Left lung (tissue), 10 donors: Measurements from ENCODE around the gene BBS2. TPM values are rescaled to one million over a fixed set of nuclear protein-coding genes. Genes with fewer than 3 reads are reported as not detected.

Experiments
- ATAC-seq: fragments of 200-7000 bp; cut with Tn5 transposase; one replicate; pipeline ENCODE4 v1.9.1; 2020; ENCODE audit warnings: moderate library complexity
- DNase-seq, 4 donors: peaks; one replicate each; pipeline ENCODE4 v3.0.0-alpha.2; 2013 to 2020
- H3K27ac ChIP-seq, 2 donors: fragments of 200-600 bp; sonication (generic) in 1 of 2; one replicate each; pipeline versions ENCODE4 v1.5.0 to v1.8.0; 2020 to 2021
- H3K27me3 ChIP-seq, 2 donors: fragments of 200-600 bp; sonication (generic) in 1 of 2; one replicate each; pipeline versions ENCODE4 v1.5.0 to v1.8.0; 2020 to 2021
- H3K36me3 ChIP-seq, 2 donors: fragments of 200-600 bp; sonication (generic) in 1 of 2; one replicate each; pipeline versions ENCODE4 v1.5.0 to v1.8.0; 2020 to 2021
- H3K4me1 ChIP-seq, 2 donors: fragments of 200-600 bp; one replicate each; pipeline ENCODE4 v1.8.0; 2021
- H3K4me3 ChIP-seq, 2 donors: fragments of 200-600 bp; sonication (generic) in 1 of 2; one replicate each; pipeline versions ENCODE4 v1.5.0 to v1.8.0; 2020 to 2021; ENCODE audit warnings: mild to moderate bottlenecking in 1 of 2
- H3K9me3 ChIP-seq, 2 donors: fragments of 200-600 bp; sonication (generic) in 1 of 2; one replicate each; pipeline versions ENCODE4 v1.5.0 to v1.8.0; 2020 to 2021
- intact Hi-C, 2 donors: fragments of 100-400 bp; cut with DNase I; formaldehyde crosslinking; loops; one replicate each; pipeline versions ENCODE4 v1.11.2 to v1.14.2; 2022
- polyA plus RNA-seq, 6 donors: library from polyadenylated mRNA; unstranded; fragments of 120-200 nt; gene quantifications; one replicate each; pipeline ENCODE4 v1.2.1, GENCODE V29; 2013; ENCODE audit not compliant: insufficient read length in 6 of 6
- total RNA-seq, 2 donors: library from RNA; stranded (reverse); fragmentation: NEBNext Ultra II Directional; extraction: Animal tissue kit (Norgen Biotek cat#: 25700); gene quantifications; one replicate each; pipeline ENCODE4 v1.2.1, GENCODE V29; 2021
- TF ChIP-seq, protein P1 (sequence below), 2 donors: fragments of 200-600 bp; sonication (generic) in 1 of 2; IDR thresholded peaks; one replicate each; pipeline versions ENCODE4 v1.5.0 to v1.8.0; 2021; ENCODE audit warnings: antibody characterized with exemption in 2 of 2
- donor health status: DM: no; HTN: yes; CAD: no.
- donor health status: DM: no; HTN: no; CAD: no.

The BBS2 gene
- total and polyA plus RNA-seq, 8 donors = 23.9 to 109 (median 81.8) TPM

GRCh38 chr16:56479469-56479868, 40.4 kb downstream of the BBS2 start:
- Histone ChIP-seq H3K27ac (no peak overlapping the region), H3K4me3 (no peak overlapping the region), H3K9me3 (no peaks in the 10 kb centered on the region), H3K27me3 (no peaks in the 10 kb centered on the region), H3K36me3 (peaks cover 0 to 65% of the 10 kb centered on the region in 2 donors), H3K4me1 (no peaks in the 10 kb centered on the region)
- ATAC-seq = no peak
- intact Hi-C loops = no loop called here
- TF ChIP-seq, protein P1, sequence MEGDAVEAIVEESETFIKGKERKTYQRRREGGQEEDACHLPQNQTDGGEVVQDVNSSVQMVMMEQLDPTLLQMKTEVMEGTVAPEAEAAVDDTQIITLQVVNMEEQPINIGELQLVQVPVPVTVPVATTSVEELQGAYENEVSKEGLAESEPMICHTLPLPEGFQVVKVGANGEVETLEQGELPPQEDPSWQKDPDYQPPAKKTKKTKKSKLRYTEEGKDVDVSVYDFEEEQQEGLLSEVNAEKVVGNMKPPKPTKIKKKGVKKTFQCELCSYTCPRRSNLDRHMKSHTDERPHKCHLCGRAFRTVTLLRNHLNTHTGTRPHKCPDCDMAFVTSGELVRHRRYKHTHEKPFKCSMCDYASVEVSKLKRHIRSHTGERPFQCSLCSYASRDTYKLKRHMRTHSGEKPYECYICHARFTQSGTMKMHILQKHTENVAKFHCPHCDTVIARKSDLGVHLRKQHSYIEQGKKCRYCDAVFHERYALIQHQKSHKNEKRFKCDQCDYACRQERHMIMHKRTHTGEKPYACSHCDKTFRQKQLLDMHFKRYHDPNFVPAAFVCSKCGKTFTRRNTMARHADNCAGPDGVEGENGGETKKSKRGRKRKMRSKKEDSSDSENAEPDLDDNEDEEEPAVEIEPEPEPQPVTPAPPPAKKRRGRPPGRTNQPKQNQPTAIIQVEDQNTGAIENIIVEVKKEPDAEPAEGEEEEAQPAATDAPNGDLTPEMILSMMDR (IDR thresholded peaks at IDR 0.05) = no peak
- no peak for DNase-seq

DNA sequence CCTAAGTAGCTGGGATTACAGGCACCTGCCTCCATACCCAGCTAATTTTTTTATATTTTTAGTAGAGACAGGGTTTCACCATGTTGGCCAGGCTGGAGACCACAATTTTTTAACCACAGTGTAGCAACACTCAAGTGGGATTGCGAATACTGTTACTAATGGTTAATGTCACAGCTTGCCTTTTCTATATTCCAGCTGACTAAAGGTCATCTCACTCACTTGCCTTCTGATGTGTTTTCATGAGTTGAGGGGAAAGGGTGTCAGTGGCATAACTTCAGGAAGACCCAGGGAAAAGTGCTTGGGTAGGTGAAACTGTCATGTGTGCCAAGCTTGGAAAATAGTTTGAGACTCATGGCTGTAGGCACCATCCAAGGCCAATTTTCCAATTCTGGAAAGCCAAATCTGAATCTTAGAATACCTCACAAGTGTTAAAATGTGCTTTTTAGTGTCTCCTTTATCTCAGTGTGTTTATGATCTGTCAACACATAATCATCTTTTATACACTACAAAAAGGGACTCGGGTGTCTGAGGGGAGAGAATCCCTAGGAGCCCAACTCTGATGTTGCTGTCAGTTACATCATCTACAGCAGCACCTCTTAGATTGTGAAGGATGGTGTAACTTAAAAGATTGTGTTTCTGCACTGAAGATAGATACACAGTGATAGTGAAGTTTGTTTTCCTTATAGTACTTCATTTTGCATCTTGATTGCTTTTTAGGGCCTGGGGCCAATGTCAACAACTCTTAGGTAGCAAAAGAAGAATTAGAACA, 41.4 kb downstream of the BBS2 start:
- ATAC-seq = no peak
- Histone ChIP-seq H3K4me1 (no peaks in the 10 kb centered on the region), H3K4me3 (no peak overlapping the region), H3K27ac (no peak overlapping the region), H3K36me3 (peaks cover 0 to 75% of the 10 kb centered on the region in 2 donors), H3K9me3 (no peaks in the 10 kb centered on the region), H3K27me3 (no peaks in the 10 kb centered on the region)
- DNase-seq = no peak
- TF ChIP-seq, protein P1 (IDR thresholded peaks at IDR 0.05) = no peak
- intact Hi-C loops = no loop called here

DNA sequence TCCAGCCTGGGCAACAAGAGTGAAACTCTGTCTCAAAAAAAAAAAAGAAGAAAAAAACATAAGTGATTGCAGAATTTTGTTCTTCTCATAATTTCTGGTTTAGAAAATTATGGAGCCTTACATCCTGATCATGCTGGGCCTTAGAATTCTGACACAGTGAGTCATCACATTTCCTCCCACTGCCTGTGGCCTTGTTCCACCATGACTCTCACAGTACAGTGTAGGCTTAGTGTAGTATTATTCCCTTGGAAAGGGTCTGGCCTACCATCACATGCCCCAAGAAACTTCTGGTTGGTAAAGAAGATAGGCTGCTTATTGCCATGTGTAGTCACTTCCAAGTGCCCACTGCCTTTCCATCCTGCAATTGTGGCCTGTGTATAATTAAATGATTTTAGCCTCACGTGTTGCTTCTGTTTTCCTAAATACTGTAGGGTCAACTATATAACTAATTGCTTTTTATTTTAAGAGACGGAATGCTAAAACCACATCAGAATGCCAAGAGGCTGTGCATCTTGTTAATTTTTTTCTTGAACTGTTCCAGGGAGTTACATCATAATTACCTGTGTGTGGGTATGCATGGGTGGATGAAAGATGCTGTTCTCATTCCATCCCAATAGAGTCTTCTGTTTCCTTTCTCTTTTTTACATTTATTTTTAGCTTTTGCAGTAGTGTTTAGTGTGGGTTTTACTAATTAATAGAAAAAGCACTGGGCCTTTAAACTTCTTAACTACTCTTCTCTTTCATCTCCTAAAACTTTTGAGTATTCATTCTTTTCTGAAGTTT, 42.5 kb downstream of the BBS2 start:
- intact Hi-C loops = no loop called here
- TF ChIP-seq, protein P1 (IDR thresholded peaks at IDR 0.05) = no peak
- Histone ChIP-seq H3K27me3 (no peaks in the 10 kb centered on the region), H3K27ac (peak overlapping the region in 1 of 2 donors; percentile 23), H3K36me3 (peaks cover 0 to 83% of the 10 kb centered on the region in 2 donors), H3K9me3 (no peaks in the 10 kb centered on the region), H3K4me1 (no peaks in the 10 kb centered on the region), H3K4me3 (no peak overlapping the region)
- ATAC-seq = peak; percentile 78
- DNase-seq = no peak

- TF ChIP-seq, protein P1 (IDR thresholded peaks at IDR 0.05) = no peak
- Histone ChIP-seq H3K27me3 (no peaks in the 10 kb centered on the region), H3K4me3 (no peak overlapping the region), H3K4me1 (no peaks in the 10 kb centered on the region), H3K9me3 (no peaks in the 10 kb centered on the region), H3K36me3 (peaks cover 0 to 97% of the 10 kb centered on the region in 2 donors), H3K27ac (no peak overlapping the region)
- no peak for ATAC-seq
- intact Hi-C loops = no loop called here
- DNase-seq = no peak
Observed at GRCh38 chr16:56475201-56475600, 44.6 kb downstream of the BBS2 start.

DNA sequence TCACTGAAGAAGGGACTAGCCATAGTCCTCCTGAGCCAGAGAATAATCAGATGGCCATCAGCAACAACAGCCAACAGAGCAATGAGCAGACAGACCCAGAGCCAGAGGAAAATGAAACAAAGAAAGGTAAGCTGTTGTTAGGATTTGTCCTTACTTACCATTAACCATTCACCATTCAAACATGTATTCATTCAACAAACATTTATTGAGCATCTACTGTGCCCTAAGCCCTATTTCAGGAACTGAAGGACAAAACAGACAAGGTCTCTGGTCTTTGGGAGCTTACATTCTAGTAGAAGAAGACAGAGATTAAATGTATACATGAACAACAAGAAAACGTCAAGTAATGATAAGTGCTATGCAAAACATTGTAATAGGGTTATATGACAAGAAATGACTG, 49.2 kb downstream of the BBS2 start:
- H3K27me3 ChIP-seq = no peaks in the 10 kb centered on the region
- DNase-seq = no peak
- H3K4me3 ChIP-seq = no peak overlapping the region
- TF ChIP-seq, protein P1 (IDR thresholded peaks at IDR 0.05) = no peak
- no peak for ATAC-seq
- intact Hi-C loops = no loop called here
- H3K4me1 ChIP-seq = no peaks in the 10 kb centered on the region
- H3K36me3 ChIP-seq = peaks cover 0 to 100% of the 10 kb centered on the region in 2 donors
- no peak overlapping the region for H3K27ac ChIP-seq
- H3K9me3 ChIP-seq = no peaks in the 10 kb centered on the region
